ENCODE results near the gene EFCAB6. TPM values are rescaled to one million over a fixed set of nuclear protein-coding genes. Genes with fewer than 3 reads are reported as not detected.

EFCAB6 gene
- total and polyA plus RNA-seq, 2 of the 4 experiments (the other 2 are of a cell fraction): 0.44 to 1.1 TPM

- in situ Hi-C loops (cut with MboI; ENCODE audit: low sequenced_read_pairs) (no loop called here), intact Hi-C loops (cut with micrococcal nuclease) (no loop called here), dilution Hi-C loops (cut with HindIII; ENCODE audit: low sequenced_read_pairs, unreplicated experiment) (no loop called here)
- Histone ChIP-seq H2BK5ac (ENCODE audit: low read depth, low read length, poor library complexity, severe bottlenecking) (no peak overlapping the region), H2AFZ (replicated peaks; ENCODE audit: low read length, poor library complexity) (no peak overlapping the region), H2AK5ac (ENCODE audit: low read depth, low read length) (no peak overlapping the region), H3K79me1 (ENCODE audit: low read depth in 1 of 2, low read length in 2 of 2) (no peaks in the 10 kb centered on the region), H2BK120ac (ENCODE audit: low read depth, low read length) (no peak overlapping the region), H4K91ac (ENCODE audit: insufficient read depth, low read depth, low read length) (no peak overlapping the region), H3K56ac (ENCODE audit: extremely low read depth, insufficient read depth, low read length) (no peak overlapping the region), H3K4me1 (ENCODE audit: control insufficient read depth, insufficient read depth, low read length) (no peaks in the 10 kb centered on the region), H3K4me2 (ENCODE audit: low read depth, low read length) (no peak overlapping the region), H3K27me3 (ENCODE audit: control insufficient read depth, insufficient read depth, low read length) (no peaks in the 10 kb centered on the region; the same call in 1 of the 2 replicates), H3K36me3 (ENCODE audit: control insufficient read depth, insufficient read depth, low read length) (no peaks in the 10 kb centered on the region), H3K4me3 (ENCODE audit: insufficient read depth, low read depth, low read length) (no peak overlapping the region), H2AK9ac (replicated peaks; ENCODE audit: low read depth, low read length, poor library complexity) (no peak overlapping the region), H3K23ac (ENCODE audit: low read depth, low read length) (no peak overlapping the region), H2BK20ac (ENCODE audit: low read depth, low read length) (no peak overlapping the region), H3K9me1 (ENCODE audit: insufficient read depth, low read length) (no peaks in the 10 kb centered on the region), H3K9me3 (ENCODE audit: control insufficient read depth, insufficient read depth, low read length) (no peaks in the 10 kb centered on the region), H2BK15ac (ENCODE audit: low read depth, low read length) (no peak overlapping the region), H3K18ac (ENCODE audit: low read depth, low read length) (no peak overlapping the region), H4K5ac (ENCODE audit: low read depth, low read length) (no peak overlapping the region), H3K14ac (replicated peaks; ENCODE audit: low read depth, low read length) (no peak overlapping the region), H3K27ac (ENCODE audit: insufficient read depth, low read length) (no peak overlapping the region), H4K8ac (ENCODE audit: low read depth in 2 of 2, low read length in 2 of 2) (no peak overlapping the region), H4K20me1 (ENCODE audit: insufficient read depth, low read length) (no peaks in the 10 kb centered on the region), H3K4ac (ENCODE audit: low read depth, low read length) (no peak overlapping the region), H3K9ac (ENCODE audit: low read depth, low read length) (no peak overlapping the region)
- WGBS, 2 experiments (ENCODE audit: extremely low coverage in 2 of 2, insufficient read length in 1 of 2): no CpG with 5 or more reads among the region's 5 CpGs
- TF ChIP-seq RAD21 (IDR thresholded peaks at IDR 0.05; ENCODE audit: low read length) (no peak), USF2 (IDR thresholded peaks at IDR 0.05; ENCODE audit: low read depth, low read length) (no peak), RFX5 (IDR thresholded peaks at IDR 0.05; ENCODE audit: low read depth, low read length) (no peak), CHD1 (IDR thresholded peaks at IDR 0.05; ENCODE audit: low read depth, low read length) (no peak), MAFK (IDR thresholded peaks at IDR 0.05; ENCODE audit: low read depth, low read length) (no peak), SMC3 (IDR thresholded peaks at IDR 0.05; ENCODE audit: low read depth, low read length) (no peak), NFE2L2 (IDR thresholded peaks at IDR 0.05; ENCODE audit: low read depth, low read length) (no peak), RCOR1 (IDR thresholded peaks at IDR 0.05; ENCODE audit: insufficient replicate concordance, low read length) (no peak), CEBPB (IDR thresholded peaks at IDR 0.05; ENCODE audit: low read depth, low read length) (no peak), MXI1 (IDR thresholded peaks at IDR 0.05; ENCODE audit: borderline replicate concordance, low read depth, low read length) (no peak), BHLHE40 (IDR thresholded peaks at IDR 0.05; ENCODE audit: low read depth, low read length) (no peak), CTCF (conservative IDR thresholded peaks at IDR 0.05; ENCODE audit: low read depth, low read length) (no peak)
- no TSS peak for BruUV-seq (replicated peaks)
- ATAC-seq (ENCODE audit: low read depth): no peak
- ChIA-PET CTCF (no interaction called here), POLR2A (ENCODE audit: unreplicated experiment) (no interaction called here)
- DNase-seq: no peak
Observed at GRCh38 chr22:43546186-43546585, 265.9 kb downstream of the EFCAB6 start.
